GM18873 (cell line): Measurements from ENCODE around the gene RAPGEF3.

Experiments used
- ATAC-seq: cut with Tn5 transposase; IDR thresholded peaks from one replicate; pipeline ENCODE4 v1.9.1; 2021; ENCODE audit warnings: mild to moderate bottlenecking, moderate library complexity, moderate number of reproducible peaks; ENCODE audit not compliant: unreplicated experiment, low FRiP score

The RAPGEF3 gene

GRCh38 chr12:47745485-47746041, 13.1 kb downstream of the RAPGEF3 start:
- no peak for ATAC-seq

- ATAC-seq: no peak
Measured at GRCh38 chr12:47744778-47745436, 13.8 kb downstream of the RAPGEF3 start.

- ATAC-seq: no peak
Measured at GRCh38 chr12:47744005-47744651, 14.6 kb downstream of the RAPGEF3 start.

- ATAC-seq: no peak
Measured at GRCh38 chr12:47743311-47743860, 15.3 kb downstream of the RAPGEF3 start.

- ATAC-seq: no peak
Measured at GRCh38 chr12:47742253-47742825, 16.3 kb downstream of the RAPGEF3 start.

DNA sequence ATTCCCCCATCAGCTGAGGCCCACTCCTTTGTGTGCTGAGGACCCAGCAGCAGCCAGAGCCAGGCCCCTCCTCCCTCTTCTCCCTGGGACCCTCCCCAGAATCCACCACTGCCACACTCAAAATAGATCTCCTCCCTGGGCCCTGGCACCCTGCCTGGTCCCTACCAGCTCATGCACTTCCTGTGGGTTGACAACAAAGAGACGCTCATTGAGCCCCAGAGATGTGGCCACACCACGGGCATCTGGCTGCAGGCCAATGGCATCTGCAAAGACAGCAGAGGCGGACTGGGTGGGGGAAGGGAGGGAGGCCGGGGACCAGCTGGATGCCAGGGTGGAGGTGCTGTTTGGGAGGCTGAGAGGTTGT, 17.4 kb downstream of the RAPGEF3 start:
- no peak for ATAC-seq

- ATAC-seq: no peak
Measured at GRCh38 chr12:47740606-47741339, 17.9 kb downstream of the RAPGEF3 start.

DNA sequence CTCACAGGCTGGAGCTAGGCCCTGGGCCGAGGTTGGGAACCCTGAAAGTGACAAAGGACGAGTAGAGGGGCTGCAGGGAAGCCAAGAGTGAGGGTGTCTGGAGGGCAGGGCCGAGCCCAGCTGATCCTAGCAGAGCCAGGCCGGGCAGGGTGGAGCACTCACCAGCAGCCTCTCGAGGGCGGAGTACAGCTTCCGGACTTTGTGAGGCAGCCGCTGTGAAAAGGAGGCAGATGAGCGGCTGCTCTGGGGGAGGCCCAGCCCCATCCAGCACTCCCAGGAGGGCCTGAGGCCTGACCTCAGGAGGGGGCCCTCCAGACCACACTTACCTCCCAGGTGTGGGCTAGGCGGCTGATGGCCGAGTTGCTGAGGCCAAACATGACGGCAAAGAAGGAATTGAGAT, 18.7 kb downstream of the RAPGEF3 start:
- ATAC-seq: peak; percentile 46

DNA sequence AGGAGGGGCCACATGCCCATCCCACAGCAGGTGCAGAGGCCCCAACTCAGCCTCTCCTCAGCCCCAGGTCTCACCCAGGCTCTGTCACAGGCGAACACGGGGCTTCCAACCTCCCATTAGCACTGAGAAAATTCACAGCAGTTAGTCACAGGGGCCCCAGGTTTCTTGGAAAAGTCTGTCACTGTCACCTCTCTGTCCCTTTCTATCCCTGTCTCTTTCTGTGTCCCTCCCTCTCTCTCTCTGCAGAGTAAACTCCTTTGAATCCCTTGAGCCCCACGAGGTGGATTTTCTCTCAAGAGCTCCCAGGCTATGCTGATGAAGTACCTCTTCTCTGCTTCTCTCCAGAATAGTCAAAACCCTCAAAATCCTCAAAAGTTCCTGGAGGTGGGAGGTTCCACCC, 19.4 kb downstream of the RAPGEF3 start:
- ATAC-seq: no peak

DNA sequence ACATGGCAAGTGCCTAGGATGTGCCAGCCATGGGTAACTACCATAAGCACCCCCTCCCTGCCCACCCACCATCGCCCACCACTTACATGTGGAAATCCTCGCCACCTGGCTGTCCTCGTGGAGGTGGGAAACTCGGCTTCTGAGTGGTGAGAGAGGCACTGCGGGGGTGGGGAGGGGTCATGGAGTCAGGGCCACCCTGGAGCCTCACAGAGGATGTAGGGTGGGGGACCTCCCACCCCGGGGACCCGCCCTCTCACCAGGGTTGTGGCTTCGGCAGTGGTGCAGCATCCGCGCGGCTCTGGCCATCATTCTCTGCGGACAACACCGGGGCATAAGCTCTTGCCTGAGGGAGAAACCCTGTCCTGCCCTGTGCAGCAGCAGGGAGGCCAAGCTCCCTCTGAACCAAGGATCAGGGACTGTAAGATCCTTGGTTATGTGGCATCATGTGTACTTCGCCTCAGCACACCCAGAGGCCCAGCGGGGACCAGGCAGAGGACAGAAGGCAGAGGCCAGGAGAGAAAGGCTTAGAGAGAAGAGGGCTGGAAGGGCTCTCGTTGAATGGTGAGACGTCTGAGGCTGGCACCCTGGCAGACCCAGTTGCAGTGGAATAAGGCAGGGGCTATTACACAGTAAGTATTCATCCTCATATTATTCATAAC, 20.6 kb downstream of the RAPGEF3 start:
- no peak for ATAC-seq

- no peak for ATAC-seq
Measured at GRCh38 chr12:47736877-47737676, 21.6 kb downstream of the RAPGEF3 start.

GRCh38 chr12:47736216-47736615, 22.5 kb downstream of the RAPGEF3 start:
- no peak for ATAC-seq

DNA sequence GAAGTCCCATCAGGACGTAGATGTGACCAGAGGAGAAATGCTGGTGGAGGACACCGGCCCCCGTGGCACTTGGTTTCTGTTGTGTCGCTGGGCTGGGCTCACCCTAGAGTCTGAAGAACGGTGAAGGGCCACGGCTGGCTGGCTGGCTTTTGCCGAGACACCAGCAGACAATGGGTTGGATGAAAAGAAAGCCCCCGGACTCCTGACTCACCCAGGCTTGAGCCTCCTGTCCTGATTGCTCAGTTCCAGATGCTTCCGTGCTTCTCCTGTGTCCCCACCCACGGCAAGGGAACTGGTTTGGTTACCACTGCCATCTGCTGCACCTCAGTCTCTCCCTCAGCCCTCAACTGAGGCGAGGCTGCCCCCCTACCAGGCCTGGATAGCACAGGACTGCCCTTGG, 23.0 kb downstream of the RAPGEF3 start:
- no peak for ATAC-seq

- no peak for ATAC-seq
Measured at GRCh38 chr12:47734725-47735480, 23.8 kb downstream of the RAPGEF3 start.

DNA sequence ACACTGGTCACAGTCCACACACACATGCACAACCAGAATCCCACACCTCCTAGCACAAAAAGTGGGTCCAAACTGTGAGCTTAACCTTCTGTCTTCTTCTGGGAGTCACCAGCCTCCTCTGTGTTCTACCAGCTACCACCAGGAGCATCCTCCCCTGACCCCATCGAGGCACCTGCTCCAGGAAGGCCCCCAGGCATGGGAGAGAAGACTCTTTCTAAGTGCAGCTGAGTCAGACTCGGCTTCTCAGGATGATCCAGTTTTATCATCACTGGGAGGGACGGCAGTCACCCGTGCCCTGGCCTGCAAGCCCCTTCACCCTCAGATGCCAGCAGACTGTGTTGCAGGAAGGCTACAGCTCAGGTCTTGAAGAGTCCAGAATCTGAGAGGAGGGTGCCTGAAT, 25.5 kb downstream of the RAPGEF3 start:
- no peak for ATAC-seq

GRCh38 chr12:47732504-47732903, 26.2 kb downstream of the RAPGEF3 start:
- no peak for ATAC-seq

- ATAC-seq: no peak
Measured at GRCh38 chr12:47731723-47732122, 27.0 kb downstream of the RAPGEF3 start.

DNA sequence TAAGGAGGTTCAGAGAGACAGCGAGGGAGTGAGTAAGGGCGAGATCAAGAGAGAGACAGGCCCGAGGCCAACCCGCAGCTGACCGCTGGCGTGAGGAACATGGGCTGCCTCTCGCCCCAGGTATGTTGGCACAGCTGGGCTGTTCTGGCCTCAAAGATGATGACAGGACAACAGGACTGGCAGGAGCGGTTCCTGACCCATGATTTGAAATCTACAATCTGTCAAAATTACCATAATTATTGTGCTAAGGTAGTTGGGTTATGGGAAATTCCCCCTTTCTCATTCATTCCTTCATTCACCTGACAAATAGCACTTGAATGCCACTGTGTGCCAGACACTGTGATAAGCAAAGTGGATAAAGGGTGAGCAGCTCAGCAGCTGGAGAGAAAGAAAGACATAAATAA, 28.3 kb downstream of the RAPGEF3 start:
- no peak for ATAC-seq

DNA sequence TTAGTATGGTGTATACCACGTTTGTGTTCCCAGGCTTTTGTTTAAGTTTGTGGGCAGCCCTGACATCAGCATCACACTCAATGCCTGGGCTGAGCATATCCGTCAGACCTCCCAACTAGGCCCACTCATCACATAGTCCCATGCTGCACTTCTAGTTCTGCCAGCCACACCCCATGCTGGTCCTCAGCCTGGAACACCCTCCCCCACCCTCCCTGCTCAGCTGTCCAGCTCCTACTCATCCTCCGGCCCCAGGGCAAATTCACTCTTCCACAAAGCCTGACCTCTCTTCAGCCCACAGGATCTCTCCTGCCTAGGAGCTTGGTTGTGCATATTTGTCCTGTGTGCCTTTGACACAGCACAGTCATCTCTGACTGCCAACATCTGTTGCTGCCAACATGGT, 29.4 kb downstream of the RAPGEF3 start:
- ATAC-seq: no peak
